Nephron (organoid): Measurements from ENCODE around the gene ASB7.

Source experiments
- H3K27ac Mint-ChIP-seq, 3 experiments: 2 replicates each; pipeline ENCODE4 v1.8.0; 2020; ENCODE audit warnings: mixed read lengths in 3 of 3, mild to moderate bottlenecking in 2 of 3, moderate library complexity in 1 of 3
- H3K27me3 Mint-ChIP-seq: 2 replicates; pipeline ENCODE4 v1.8.0; 2021; ENCODE audit warnings: low read depth, mild to moderate bottlenecking, moderate library complexity, mixed read lengths
- H3K36me3 Mint-ChIP-seq: 2 replicates; pipeline ENCODE4 v1.8.0; 2020; ENCODE audit warnings: low read depth, mixed read lengths
- H3K4me1 Mint-ChIP-seq: 2 replicates; pipeline ENCODE4 v1.8.0; 2020; ENCODE audit warnings: mixed read lengths
- H3K4me3 Mint-ChIP-seq, 3 experiments: 2 replicates each; pipeline ENCODE4 v1.8.0; 2020; ENCODE audit warnings: mild to moderate bottlenecking in 3 of 3, mixed read lengths in 3 of 3, moderate library complexity in 2 of 3
- H3K9me3 Mint-ChIP-seq: 2 replicates; pipeline ENCODE4 v1.8.0; 2020; ENCODE audit warnings: mixed read lengths
- CTCF ChIP-seq, 3 experiments: fragments of 200-600 bp; sonication (generic); IDR thresholded peaks; one replicate each; pipeline ENCODE4 v1.5.0; 2021; ENCODE audit warnings: antibody characterized with exemption in 3 of 3; ENCODE audit not compliant: unreplicated experiment in 3 of 3

Gene ASB7

GRCh38 chr15:100682468-100682867 lies 80.1 kb downstream of the ASB7 start:
- Mint-ChIP-seq H3K4me1 (peaks cover 20% of the 10 kb centered on the region), H3K27me3 (peaks cover 6% of the 10 kb centered on the region), H3K36me3 (no peaks in the 10 kb centered on the region), H3K27ac (no peak overlapping the region), H3K4me3 (no peak overlapping the region), H3K9me3 (peaks cover 16% of the 10 kb centered on the region)
- TF ChIP-seq CTCF (IDR thresholded peaks at IDR 0.05; ENCODE audit: unreplicated experiment in 3 of 3) = no peak

- H3K36me3 Mint-ChIP-seq = no peaks in the 10 kb centered on the region
- no peak overlapping the region for H3K4me3 Mint-ChIP-seq
- peak overlapping the region in 1 of 3 experiments; percentile 33 for H3K27ac Mint-ChIP-seq
- TF ChIP-seq CTCF (IDR thresholded peaks at IDR 0.05; ENCODE audit: unreplicated experiment in 3 of 3) = no peak
- peaks cover 10% of the 10 kb centered on the region for H3K9me3 Mint-ChIP-seq
- peaks cover 27% of the 10 kb centered on the region for H3K4me1 Mint-ChIP-seq
- H3K27me3 Mint-ChIP-seq = no peaks in the 10 kb centered on the region
Measured at GRCh38 chr15:100683434-100683833, 81.0 kb downstream of the ASB7 start.

GRCh38 chr15:100684591-100684990 lies 82.2 kb downstream of the ASB7 start:
- peaks cover 10% of the 10 kb centered on the region for H3K9me3 Mint-ChIP-seq
- peaks cover 27% of the 10 kb centered on the region for H3K4me1 Mint-ChIP-seq
- no peak overlapping the region for H3K4me3 Mint-ChIP-seq
- peaks cover 3% of the 10 kb centered on the region for H3K27me3 Mint-ChIP-seq
- TF ChIP-seq CTCF (IDR thresholded peaks at IDR 0.05; ENCODE audit: unreplicated experiment in 3 of 3) = no peak
- H3K27ac Mint-ChIP-seq = no peak overlapping the region
- H3K36me3 Mint-ChIP-seq = no peaks in the 10 kb centered on the region

GRCh38 chr15:100686021-100686724 lies 83.8 kb downstream of the ASB7 start:
- peaks cover 27% of the 10 kb centered on the region for H3K4me1 Mint-ChIP-seq
- H3K36me3 Mint-ChIP-seq = no peaks in the 10 kb centered on the region
- TF ChIP-seq CTCF (IDR thresholded peaks at IDR 0.05; ENCODE audit: unreplicated experiment in 3 of 3) = no peak
- peak overlapping the region in 1 of 3 experiments; percentile 96 for H3K27ac Mint-ChIP-seq
- no peak overlapping the region for H3K4me3 Mint-ChIP-seq
- peaks cover 3% of the 10 kb centered on the region for H3K27me3 Mint-ChIP-seq
- H3K9me3 Mint-ChIP-seq = peaks cover 2% of the 10 kb centered on the region

GRCh38 chr15:100686725-100687473 lies 84.5 kb downstream of the ASB7 start:
- Mint-ChIP-seq H3K36me3 (no peaks in the 10 kb centered on the region), H3K4me3 (no peak overlapping the region), H3K27me3 (peaks cover 3% of the 10 kb centered on the region), H3K4me1 (peaks cover 27% of the 10 kb centered on the region), H3K27ac (peak overlapping the region in 2 of 3 experiments; percentile 86 to 96), H3K9me3 (peaks cover under 1% of the 10 kb centered on the region)
- TF ChIP-seq CTCF (IDR thresholded peaks at IDR 0.05; ENCODE audit: unreplicated experiment in 3 of 3) = no peak
